K562 (cell line): Measurements from ENCODE around the gene RASGRP2.
A peak's percentile ranks its signal among the peaks of the same experiment; 100 is the strongest.

Experiments
- CTCF ChIP-seq, 3 experiments: IDR thresholded peaks in 2 of 3; conservative IDR thresholded peaks in 1 of 3; 2 replicates each; pipeline ENCODE4 v1.5.1; 2011 to 2012; ENCODE audit warnings: low read length in 3 of 3, mild to moderate bottlenecking in 3 of 3, control low read depth in 2 of 3, improper control_type of control experiment in 1 of 3, inconsistent platforms in 1 of 3, low read depth in 1 of 3, mixed read lengths in 1 of 3, moderate library complexity in 1 of 3; ENCODE audit not compliant: insufficient read depth in 2 of 3
- E2F5 ChIP-seq: sonication (generic); formaldehyde crosslinking; IDR thresholded peaks from 2 replicates; pipeline ENCODE4 v1.8.0; 2022; ENCODE audit warnings: mild to moderate bottlenecking, missing genetic modification reagents
- EZH2 ChIP-seq: IDR thresholded peaks from 2 replicates; pipeline ENCODE4 v1.6.1; 2012; ENCODE audit warnings: low read depth, mild to moderate bottlenecking, inconsistent platforms, low read length, borderline replicate concordance
- HMGN3 ChIP-seq: IDR thresholded peaks from 2 replicates; pipeline ENCODE4 v1.6.1; 2011; ENCODE audit warnings: borderline replicate concordance, low read depth, mild to moderate bottlenecking, mixed read lengths, low read length; ENCODE audit not compliant: insufficient read length; ENCODE audit errors: extremely low read depth
- PHF21A ChIP-seq: fragments of 450-650 bp; IDR thresholded peaks from 2 replicates; pipeline ENCODE4 v1.6.1; 2017; ENCODE audit warnings: low read depth, borderline replicate concordance
- POLR2AphosphoS5 ChIP-seq: IDR thresholded peaks from 2 replicates; pipeline ENCODE4 v1.6.1; 2011; ENCODE audit warnings: mild to moderate bottlenecking, low read depth, low read length, moderate library complexity; ENCODE audit not compliant: control insufficient read depth, insufficient read depth
- RB1 ChIP-seq: fragments of 450-650 bp; IDR thresholded peaks from 2 replicates; pipeline ENCODE4 v1.6.1; 2017; ENCODE audit warnings: low read depth, mild to moderate bottlenecking
- SMAD3 ChIP-seq: fragments of 450-650 bp; formaldehyde crosslinking; conservative IDR thresholded peaks from 2 replicates; pipeline ENCODE4 v1.4.0; 2020; ENCODE audit warnings: mild to moderate bottlenecking
- SREBF2 ChIP-seq: sonication (generic); formaldehyde crosslinking; IDR thresholded peaks from 2 replicates; pipeline ENCODE4 v1.4.0; 2020; ENCODE audit warnings: mild to moderate bottlenecking, missing genetic modification reagents
- YY1 ChIP-seq, 3 experiments: IDR thresholded peaks; 2 replicates each; pipeline ENCODE4 v1.6.1; 2011; ENCODE audit warnings: low read length in 2 of 3, mild to moderate bottlenecking in 2 of 3, moderate library complexity in 2 of 3, borderline replicate concordance in 1 of 3, control low read depth in 1 of 3, low read depth in 1 of 3; ENCODE audit not compliant: insufficient read depth in 3 of 3, insufficient replicate concordance in 2 of 3, control insufficient read depth in 1 of 3, insufficient read length in 1 of 3; ENCODE audit errors: extremely low read depth in 1 of 3
- ZBTB8A ChIP-seq: fragments of 450-650 bp; IDR thresholded peaks from 2 replicates; pipeline ENCODE4 v1.6.1; 2018; ENCODE audit warnings: mild to moderate bottlenecking, moderate library complexity; ENCODE audit not compliant: partially characterized antibody
- ZEB2 ChIP-seq: fragments of 450-650 bp; IDR thresholded peaks from 2 replicates; pipeline ENCODE4 v1.6.1; 2016
- ZNF143 ChIP-seq: sonication (generic); formaldehyde crosslinking; IDR thresholded peaks from 2 replicates; pipeline ENCODE4 v1.9.0; 2022; ENCODE audit warnings: mild to moderate bottlenecking, missing genetic modification reagents
- ZSCAN29 ChIP-seq: fragments of 450-650 bp; IDR thresholded peaks from 2 replicates; pipeline ENCODE4 v1.6.1; 2017

- TF ChIP-seq YY1 (IDR thresholded peaks at IDR 0.05; ENCODE audit: borderline replicate concordance in 1 of 3, control insufficient read depth in 1 of 3, extremely low read depth in 1 of 3, insufficient read depth in 3 of 3, insufficient read length in 1 of 3, insufficient replicate concordance in 2 of 3, low read depth in 1 of 3, low read length in 2 of 3) = no peak
- no peak for TF ChIP-seq RB1
- peak; percentile 63 for TF ChIP-seq ZNF143 (CRISPR knock-in tag)
- TF ChIP-seq ZSCAN29 = no peak
- TF ChIP-seq POLR2AphosphoS5 = no peak
- TF ChIP-seq HMGN3 = peak; percentile 9
- no peak for TF ChIP-seq E2F5 (CRISPR knock-in tag)
- no peak for TF ChIP-seq SREBF2
- no peak for TF ChIP-seq PHF21A
- TF ChIP-seq CTCF (IDR thresholded peaks at IDR 0.05 in 2 of 3, conservative IDR thresholded peaks at IDR 0.05 in 1 of 3; ENCODE audit: insufficient read depth in 2 of 3, low read depth in 1 of 3, low read length in 3 of 3) = no peak
- no peak for TF ChIP-seq ZBTB8A
- no peak for TF ChIP-seq SMAD3
- TF ChIP-seq EZH2 = no peak
- TF ChIP-seq ZEB2 = no peak
These were observed 16.1 kb upstream of the RASGRP2 start, which contains the start of gene PYGM for GRCh38 chr11:64759722-64760719.
